Medulla oblongata (tissue), 1 donor: ENCODE data around the gene PPFIA4.

Source experiments
- DNase-seq: peaks from one replicate; pipeline ENCODE4 v3.0.0-alpha.2; 2015; ENCODE audit errors: extremely low spot score

The PPFIA4 gene

GRCh38 chr1:203040513-203041275 lies 14.4 kb downstream of the PPFIA4 start:
- no peak for DNase-seq

DNA sequence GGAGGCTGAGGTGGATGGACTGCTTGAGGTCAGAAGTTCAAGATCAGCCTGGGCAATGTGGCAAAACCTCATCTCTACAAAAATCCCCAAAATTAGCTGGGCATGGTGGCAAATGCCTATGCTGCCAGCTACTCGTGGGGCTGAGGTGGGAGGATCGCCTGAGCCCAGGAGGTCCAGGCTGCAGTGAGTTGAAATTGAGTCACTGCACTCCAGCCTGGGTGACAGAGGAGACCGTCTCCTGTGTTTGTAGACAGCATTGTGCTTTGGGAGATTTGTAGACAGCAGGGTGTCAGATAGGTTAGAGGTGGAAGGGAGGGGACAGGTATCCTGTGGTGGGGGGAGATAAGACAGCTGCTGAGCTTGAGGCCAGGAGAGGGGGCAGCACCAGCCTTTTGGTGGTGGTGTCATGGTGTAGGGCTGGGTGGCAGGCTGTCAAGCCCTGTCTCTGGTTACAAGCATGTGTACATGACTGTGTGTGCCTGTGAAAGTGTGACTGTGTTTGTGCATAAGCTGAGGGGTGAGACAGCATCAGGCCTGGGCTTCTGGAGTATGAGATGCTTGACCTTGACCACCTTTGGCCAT lies 15.2 kb downstream of the PPFIA4 start:
- DNase-seq: no peak

GRCh38 chr1:203043830-203044545 lies 17.7 kb downstream of the PPFIA4 start:
- no peak for DNase-seq

- no peak for DNase-seq
These were observed 18.4 kb downstream of the PPFIA4 start for GRCh38 chr1:203044546-203045250.

GRCh38 chr1:203045336-203045735 lies 19.0 kb downstream of the PPFIA4 start:
- DNase-seq: no peak

DNA sequence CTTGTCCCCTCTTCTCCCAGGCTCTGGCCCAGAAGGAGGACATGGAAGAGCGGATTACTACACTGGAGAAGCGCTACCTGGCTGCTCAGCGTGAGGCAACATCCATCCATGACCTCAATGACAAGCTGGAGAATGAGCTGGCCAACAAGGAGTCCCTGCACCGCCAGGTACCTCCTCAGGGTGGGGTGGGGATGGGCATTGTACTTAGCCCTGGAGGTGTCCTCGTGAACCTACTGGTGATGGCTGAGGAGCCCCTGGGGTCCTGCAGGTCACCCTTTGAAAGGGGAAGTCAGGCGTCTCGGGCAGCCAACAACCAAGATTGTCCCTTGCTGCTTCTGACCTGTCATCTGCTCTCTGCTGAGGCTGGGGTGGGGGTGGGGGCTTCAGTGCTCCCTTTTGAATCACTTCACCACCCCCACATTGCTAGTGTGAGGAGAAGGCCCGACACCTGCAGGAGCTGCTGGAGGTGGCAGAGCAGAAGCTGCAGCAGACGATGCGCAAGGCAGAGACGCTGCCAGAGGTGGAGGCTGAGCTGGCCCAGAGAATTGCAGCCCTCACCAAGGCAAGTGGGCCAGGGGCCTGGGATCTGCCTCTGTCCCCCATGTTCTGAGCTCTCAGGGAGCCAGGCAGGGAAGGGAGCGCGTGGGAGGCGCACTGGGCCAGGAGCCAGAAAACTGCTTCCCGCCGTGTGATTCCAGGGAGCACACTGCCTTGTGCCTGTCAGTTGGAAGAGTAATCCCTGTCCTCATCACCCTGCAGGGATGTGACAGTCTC lies 19.7 kb downstream of the PPFIA4 start:
- DNase-seq: no peak

DNA sequence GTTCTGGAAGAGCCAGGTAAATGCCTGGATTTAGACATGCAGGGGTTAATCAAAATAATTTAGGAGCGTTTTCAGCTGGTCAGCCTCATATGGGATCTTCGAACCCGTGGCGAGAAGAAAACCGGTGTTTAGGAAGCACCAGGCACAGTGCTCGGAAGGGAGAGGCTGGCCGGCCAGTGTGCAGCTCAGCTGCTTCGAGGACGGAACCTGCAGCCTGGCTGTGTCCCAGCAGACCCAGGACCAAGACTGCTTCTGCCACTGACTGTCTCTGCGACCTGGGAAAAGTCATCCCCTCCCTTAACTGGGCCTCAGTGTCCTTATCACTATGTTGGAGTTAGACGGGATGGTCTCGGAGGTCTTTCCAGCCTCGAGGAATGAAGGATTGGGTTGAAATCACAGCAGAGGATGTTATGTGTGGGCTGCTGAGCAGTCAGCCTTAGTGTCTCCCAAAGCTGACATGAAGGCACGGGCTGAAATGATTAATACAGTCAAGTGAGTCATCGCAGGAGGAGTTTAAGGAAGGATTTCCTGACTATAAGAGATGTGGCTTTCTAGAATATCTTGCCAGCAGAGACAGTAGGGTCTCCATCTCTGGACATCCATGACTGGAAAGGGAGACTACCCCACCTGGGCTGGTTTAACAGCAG lies 20.8 kb downstream of the PPFIA4 start:
- DNase-seq: no peak

DNA sequence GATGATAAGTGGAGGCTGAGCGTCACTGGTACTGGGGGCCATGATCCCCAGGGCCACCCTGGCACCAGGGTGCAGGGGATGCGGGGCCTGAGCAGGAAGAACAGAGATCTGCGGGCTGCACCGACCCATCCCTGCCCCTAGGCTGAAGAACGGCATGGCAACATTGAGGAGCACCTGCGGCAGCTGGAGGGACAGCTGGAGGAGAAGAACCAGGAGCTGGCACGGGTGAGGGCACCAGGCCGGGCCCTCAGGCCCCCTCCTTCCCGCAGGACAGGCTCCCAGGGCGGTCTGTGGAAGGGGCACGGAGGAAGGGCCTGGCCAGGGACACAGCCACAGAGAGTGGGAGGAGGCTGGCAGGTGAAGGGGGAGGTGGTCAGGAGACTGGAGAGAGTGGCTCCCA lies 21.8 kb downstream of the PPFIA4 start:
- no peak for DNase-seq

GRCh38 chr1:203048555-203049051 lies 22.3 kb downstream of the PPFIA4 start:
- no peak for DNase-seq

DNA sequence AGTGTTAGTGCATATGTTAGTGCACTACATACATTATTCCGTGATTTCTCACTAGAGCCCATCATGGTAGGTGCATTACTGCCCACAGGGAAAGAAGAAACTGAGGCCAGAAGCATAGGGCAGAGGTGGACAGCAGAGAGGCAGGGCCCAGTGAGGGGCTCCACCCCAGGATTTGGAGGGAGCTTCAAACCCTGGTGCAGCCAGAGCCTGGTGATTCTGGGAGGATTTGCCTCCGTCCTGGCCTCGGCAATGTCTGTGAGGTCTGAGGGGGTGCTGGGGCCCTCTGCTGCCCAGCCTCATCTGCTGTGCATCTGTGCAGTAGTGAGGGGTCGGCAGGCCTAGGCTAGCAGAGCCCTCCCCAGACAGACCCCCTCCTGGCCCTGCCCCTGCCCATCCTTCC lies 22.8 kb downstream of the PPFIA4 start:
- DNase-seq: no peak

GRCh38 chr1:203049576-203050180 lies 23.4 kb downstream of the PPFIA4 start:
- DNase-seq: no peak

DNA sequence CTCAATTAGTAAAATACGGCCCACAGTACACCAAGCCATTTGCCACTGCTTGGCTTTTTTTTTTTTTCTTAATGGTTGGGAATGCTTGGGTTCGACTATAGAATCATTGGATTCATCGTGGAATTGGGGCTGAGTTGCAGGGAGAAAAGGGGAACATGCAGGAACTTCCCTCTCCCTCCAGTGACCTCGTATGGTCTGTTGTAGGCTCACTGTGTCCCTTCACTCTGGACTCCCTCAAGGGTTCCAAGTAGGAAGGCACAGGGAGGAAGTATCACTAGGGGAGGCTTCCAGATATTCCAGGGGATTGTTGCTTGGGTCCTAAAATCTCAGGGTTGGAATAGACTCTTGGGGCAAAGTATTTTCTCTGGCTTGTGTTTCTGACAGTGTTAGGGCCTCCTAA lies 24.5 kb downstream of the PPFIA4 start:
- no peak for DNase-seq

DNA sequence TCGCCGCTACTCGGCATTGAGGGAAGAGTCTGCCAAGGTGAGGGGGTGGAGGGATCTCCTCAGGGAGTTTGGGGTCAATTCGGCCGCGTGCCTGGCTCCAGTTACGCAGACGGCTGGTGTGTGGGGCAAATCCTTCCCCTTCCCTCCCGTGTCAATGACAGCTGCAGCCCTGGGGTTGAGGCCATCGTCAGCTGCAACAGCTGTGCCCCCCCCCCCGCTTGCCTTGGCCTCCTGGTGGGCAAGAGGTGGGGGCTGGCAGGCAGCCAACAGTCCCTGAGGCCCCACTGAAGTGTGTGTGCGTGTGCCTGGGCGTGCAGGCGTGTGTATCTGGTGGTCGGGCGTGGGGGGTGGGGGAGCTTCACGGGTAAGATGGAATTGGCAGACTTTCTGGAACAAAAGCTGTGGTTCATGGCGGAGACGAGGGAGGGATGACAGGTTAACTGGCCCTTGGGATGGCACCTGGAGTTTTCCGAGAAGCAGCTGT lies 25.6 kb downstream of the PPFIA4 start:
- DNase-seq: no peak

GRCh38 chr1:203052601-203053000 lies 26.3 kb downstream of the PPFIA4 start:
- DNase-seq: no peak

DNA sequence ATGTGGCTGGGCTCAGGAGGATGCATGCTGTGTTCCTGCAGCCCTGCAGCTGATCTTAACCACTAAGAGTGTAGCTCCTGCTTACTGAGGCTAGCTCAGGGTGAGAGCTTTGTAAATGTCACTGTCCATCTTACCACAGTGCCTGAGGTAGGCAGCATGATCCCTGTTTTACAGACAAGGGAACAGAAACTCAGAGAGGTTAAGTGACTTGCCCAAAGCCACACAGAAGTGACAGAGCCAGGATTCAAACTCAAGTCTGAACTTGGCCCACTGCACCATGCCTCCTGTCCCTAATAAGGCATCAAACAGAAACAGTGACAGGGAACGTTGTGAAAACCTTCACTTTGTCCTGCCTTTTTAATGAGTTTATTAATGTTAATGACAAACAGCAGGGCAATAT lies 27.9 kb downstream of the PPFIA4 start:
- no peak for DNase-seq

DNA sequence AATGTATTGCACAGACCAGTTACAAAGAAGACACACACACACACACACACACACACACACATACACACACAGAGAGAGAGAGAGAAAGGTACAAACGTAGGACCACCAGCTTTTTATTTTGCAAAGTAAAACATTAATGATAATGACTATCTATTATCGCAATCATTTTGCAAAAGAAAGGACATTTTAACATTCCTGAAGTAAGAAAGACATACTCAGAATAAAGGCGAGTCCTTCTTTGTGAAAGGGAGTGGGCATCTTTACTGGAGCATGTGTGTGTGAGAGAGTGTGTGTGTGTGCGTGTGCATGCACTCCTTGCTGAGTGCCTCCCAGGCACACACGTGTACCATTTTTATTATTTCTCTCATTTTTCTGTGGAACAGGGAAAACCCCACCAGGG lies 28.4 kb downstream of the PPFIA4 start:
- no peak for DNase-seq

- DNase-seq: no peak
These were observed 29.0 kb downstream of the PPFIA4 start for GRCh38 chr1:203055161-203055799.

GRCh38 chr1:203056012-203056411 lies 29.7 kb downstream of the PPFIA4 start:
- no peak for DNase-seq

DNA sequence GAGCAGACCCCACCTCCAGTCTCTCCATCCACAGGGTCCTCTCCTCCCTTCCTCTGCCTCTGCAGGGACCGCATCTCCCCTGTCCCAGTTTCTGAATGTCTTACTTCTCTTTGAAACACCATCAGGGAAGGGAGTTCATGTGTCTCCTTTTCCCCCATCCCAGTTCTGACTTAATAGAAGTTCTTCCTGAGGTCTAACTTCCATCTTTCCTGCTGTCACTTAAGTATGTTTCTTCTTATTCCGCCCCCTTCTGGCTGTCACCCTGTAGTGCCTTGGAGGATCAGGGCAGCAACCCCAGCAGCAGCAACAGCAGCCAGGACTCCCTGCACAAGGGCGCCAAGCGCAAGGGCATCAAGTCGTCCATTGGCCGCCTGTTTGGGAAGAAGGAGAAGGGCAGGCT lies 30.2 kb downstream of the PPFIA4 start:
- no peak for DNase-seq
